Progenitor cell of endocrine pancreas (in vitro differentiated cells): ENCODE measurements around the gene IGF1R. TPM values are rescaled to one million over a fixed set of nuclear protein-coding genes. Genes with fewer than 3 reads are reported as not detected.
"Not testable (repeated sequence)": the region's sequence is repeated elsewhere in the genome, so short reads cannot be mapped to it uniquely, and the experiment has no call there.

ENCODE experiments used
- DNase-seq: peaks from one replicate; pipeline ENCODE4 v3.0.0; 2021; ENCODE audit warnings: low spot score; ENCODE audit not compliant: unreplicated experiment
- H3K27ac Mint-ChIP-seq: 2 replicates; pipeline ENCODE4 v1.8.0; 2021; ENCODE audit warnings: mild to moderate bottlenecking, moderate library complexity, mixed read lengths
- H3K27me3 Mint-ChIP-seq: 2 replicates; pipeline ENCODE4 v1.8.0; 2021; ENCODE audit warnings: mixed read lengths
- H3K36me3 Mint-ChIP-seq: 2 replicates; pipeline ENCODE4 v1.8.0; 2022; ENCODE audit warnings: mixed read lengths; ENCODE audit not compliant: insufficient read depth
- H3K4me1 Mint-ChIP-seq: 2 replicates; pipeline ENCODE4 v1.8.0; 2021; ENCODE audit warnings: low read depth, mixed read lengths
- H3K4me3 Mint-ChIP-seq: 2 replicates; pipeline ENCODE4 v1.8.0; 2021; ENCODE audit warnings: low read depth, mild to moderate bottlenecking, moderate library complexity, mixed read lengths
- H3K9me3 Mint-ChIP-seq: 2 replicates; pipeline ENCODE4 v1.8.0; 2021; ENCODE audit warnings: low read depth, mixed read lengths
- CTCF ChIP-seq: fragments of 200-600 bp; sonication (generic); IDR thresholded peaks from one replicate; pipeline ENCODE4 v1.5.0; 2021; ENCODE audit warnings: antibody characterized with exemption, mild to moderate bottlenecking; ENCODE audit not compliant: unreplicated experiment
- total RNA-seq: library from RNA; stranded (reverse); gene quantifications from 2 replicates; pipeline ENCODE4 v1.2.1, GENCODE V29; 2021

The IGF1R gene
- total RNA-seq, 1 donor from 2014 or later: 106 TPM

- H3K27ac Mint-ChIP-seq: no peak overlapping the region
- no peak overlapping the region for H3K4me3 Mint-ChIP-seq
- H3K4me1 Mint-ChIP-seq: no peaks in the 10 kb centered on the region
- H3K36me3 Mint-ChIP-seq: peaks cover 55% of the 10 kb centered on the region
- no peak for TF ChIP-seq CTCF
- DNase-seq: no peak
- H3K9me3 Mint-ChIP-seq: peaks cover 10% of the 10 kb centered on the region
- H3K27me3 Mint-ChIP-seq: no peaks in the 10 kb centered on the region
These were observed 310.7 kb downstream of the IGF1R start for GRCh38 chr15:98958918-98959639.

GRCh38 chr15:98959640-98960007 lies 311.3 kb downstream of the IGF1R start:
- Mint-ChIP-seq H3K27ac (no peak overlapping the region), H3K27me3 (no peaks in the 10 kb centered on the region), H3K4me3 (no peak overlapping the region), H3K4me1 (no peaks in the 10 kb centered on the region), H3K9me3 (peaks cover 10% of the 10 kb centered on the region), H3K36me3 (peaks cover 55% of the 10 kb centered on the region)
- DNase-seq: no peak
- no peak for TF ChIP-seq CTCF

GRCh38 chr15:98960555-98961050 lies 312.3 kb downstream of the IGF1R start:
- Mint-ChIP-seq H3K27ac (no peak overlapping the region), H3K27me3 (no peaks in the 10 kb centered on the region), H3K9me3 (peaks cover 10% of the 10 kb centered on the region), H3K36me3 (peaks cover 55% of the 10 kb centered on the region), H3K4me3 (no peak overlapping the region), H3K4me1 (no peaks in the 10 kb centered on the region)
- no peak for TF ChIP-seq CTCF
- DNase-seq: no peak

- peaks cover 45% of the 10 kb centered on the region for H3K36me3 Mint-ChIP-seq
- TF ChIP-seq CTCF: no peak
These were observed 315.1 kb downstream of the IGF1R start for GRCh38 chr15:98963444-98963843.

GRCh38 chr15:98964466-98965133 lies 316.3 kb downstream of the IGF1R start:
- TF ChIP-seq CTCF: no peak
- Mint-ChIP-seq H3K36me3 (peaks cover 38% of the 10 kb centered on the region), H3K4me3 (no peak overlapping the region), H3K4me1 (no peaks in the 10 kb centered on the region), H3K27me3 (no peaks in the 10 kb centered on the region), H3K27ac (no peak overlapping the region), H3K9me3 (peaks cover 10% of the 10 kb centered on the region)
- no peak for DNase-seq

More at GRCh38 chr15:98963444-98963843, 315.1 kb downstream of the IGF1R start:
- Mint-ChIP-seq H3K27ac (no peak overlapping the region), H3K4me1 (no peaks in the 10 kb centered on the region), H3K4me3 (no peak overlapping the region), H3K9me3 (peaks cover 10% of the 10 kb centered on the region), H3K27me3 (no peaks in the 10 kb centered on the region)
- DNase-seq: no peak

- not testable (repeated sequence) for DNase-seq, H3K27ac Mint-ChIP-seq, H3K9me3 Mint-ChIP-seq, H3K4me3 Mint-ChIP-seq, H3K4me1 Mint-ChIP-seq, H3K27me3 Mint-ChIP-seq
- H3K36me3 Mint-ChIP-seq: peaks cover 33% of the 10 kb centered on the region
These were observed 316.8 kb downstream of the IGF1R start for GRCh38 chr15:98965134-98965491.
